ENCODE data around the gene ZBTB16.

ZBTB16 gene

DNA sequence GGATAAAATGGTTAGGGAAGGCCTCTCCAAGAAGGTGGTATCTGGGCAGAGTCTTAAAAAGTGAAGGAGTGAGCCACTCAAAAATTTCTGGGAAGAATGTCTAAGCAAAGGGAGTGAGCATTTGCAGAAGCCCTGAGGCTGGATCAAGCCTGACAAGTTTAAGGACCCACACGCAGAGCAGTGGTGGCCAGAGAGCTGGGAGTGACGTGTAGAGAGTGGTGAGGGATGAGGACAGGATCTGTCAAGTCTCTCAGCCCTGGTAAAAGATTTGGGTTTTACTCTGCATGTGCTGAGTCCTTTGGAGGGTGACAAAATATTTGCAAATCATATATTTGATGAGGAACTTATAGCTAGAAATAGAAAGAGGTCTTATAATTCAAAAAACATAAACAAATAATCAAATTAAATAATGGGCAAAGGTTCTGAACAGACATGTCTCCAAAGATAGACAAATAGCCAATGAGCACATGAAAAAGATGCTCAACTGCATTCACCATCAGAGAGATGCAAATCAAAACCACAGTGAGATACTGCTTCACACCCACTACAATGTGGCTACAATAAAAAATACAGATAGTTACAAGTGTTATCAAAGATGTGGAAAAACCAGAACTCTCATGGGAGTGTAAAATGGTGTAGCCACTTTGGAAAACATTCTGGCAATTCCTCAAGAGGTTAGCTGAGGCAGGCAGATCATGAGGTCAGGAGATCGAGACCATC, 129.5 kb downstream of the ZBTB16 start:
- no peak for TF ChIP-seq CTCF (IDR thresholded peaks at IDR 0.05; ENCODE audit: insufficient read depth, missing control alignments)
- FAIRE-seq: no peak
- DNase-seq (ENCODE audit: insufficient read length, low spot score): no peak

DNA sequence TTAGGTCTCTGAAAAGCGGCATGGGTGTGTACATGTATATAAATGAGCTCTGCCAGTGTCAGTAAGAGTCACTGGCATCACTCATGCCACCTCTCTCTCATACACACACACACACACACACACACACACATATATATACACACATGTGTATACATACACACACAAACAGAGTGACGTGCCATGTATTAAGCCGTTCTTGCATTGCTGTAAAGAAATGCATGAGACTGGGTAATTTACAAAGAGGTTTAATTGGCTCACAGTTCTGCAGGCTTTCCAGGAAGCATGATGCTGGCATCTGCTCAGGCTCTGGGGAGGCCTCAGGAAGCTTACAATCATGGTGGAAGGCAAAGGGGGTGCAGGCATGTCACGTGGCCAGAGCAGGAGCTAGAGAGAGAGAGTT, 131.1 kb downstream of the ZBTB16 start:
- no peak for TF ChIP-seq CTCF (IDR thresholded peaks at IDR 0.05; ENCODE audit: insufficient read depth, missing control alignments)
- no peak for FAIRE-seq
- no peak for DNase-seq (ENCODE audit: insufficient read length, low spot score)

- FAIRE-seq (no peak), DNase-seq (ENCODE audit: insufficient read length, low spot score) (no peak)
- TF ChIP-seq CTCF (IDR thresholded peaks at IDR 0.05; ENCODE audit: insufficient read depth, missing control alignments): no peak
These were observed 132.4 kb downstream of the ZBTB16 start for GRCh38 chr11:114191893-114192292.

- peak; percentile 78 for DNase-seq (ENCODE audit: insufficient read length, low spot score)
- FAIRE-seq: peak; percentile 80
- no peak for TF ChIP-seq CTCF (IDR thresholded peaks at IDR 0.05; ENCODE audit: insufficient read depth, missing control alignments)
These were observed 133.4 kb downstream of the ZBTB16 start for GRCh38 chr11:114192841-114193389.

- DNase-seq (ENCODE audit: insufficient read length, low spot score) (no peak), FAIRE-seq (no peak)
- TF ChIP-seq CTCF (IDR thresholded peaks at IDR 0.05; ENCODE audit: insufficient read depth, missing control alignments): no peak
These were observed 134.5 kb downstream of the ZBTB16 start for GRCh38 chr11:114193730-114194679.

GRCh38 chr11:114194702-114195101, 135.2 kb downstream of the ZBTB16 start:
- FAIRE-seq (no peak), DNase-seq (ENCODE audit: insufficient read length, low spot score) (no peak)
- TF ChIP-seq CTCF (IDR thresholded peaks at IDR 0.05; ENCODE audit: insufficient read depth, missing control alignments): no peak

Data from D721Med (cell line).